Suprapubic skin (tissue), 4 donors: ENCODE results near the gene DOK6. TPM values are rescaled to one million over a fixed set of nuclear protein-coding genes. Genes with fewer than 3 reads are reported as not detected.

Experiments used
- DNase-seq, 2 donors: peaks; one replicate each; pipeline ENCODE4 v3.0.0-alpha.2; 2019; ENCODE audit warnings: low spot score in 2 of 2
- H3K27ac ChIP-seq: fragments of 200-600 bp; sonication (generic); one replicate; pipeline ENCODE4 v1.5.1; 2019
- H3K27me3 ChIP-seq: fragments of 200-600 bp; sonication (generic); one replicate; pipeline ENCODE4 v1.5.1; 2019
- H3K36me3 ChIP-seq: fragments of 200-600 bp; sonication (generic); one replicate; pipeline ENCODE4 v1.5.1; 2019
- H3K4me1 ChIP-seq: fragments of 200-600 bp; sonication (generic); one replicate; pipeline ENCODE4 v1.5.1; 2019
- H3K4me3 ChIP-seq: fragments of 200-600 bp; sonication (generic); one replicate; pipeline ENCODE4 v1.5.1; 2019; ENCODE audit warnings: mild to moderate bottlenecking
- H3K9me3 ChIP-seq: fragments of 200-600 bp; sonication (generic); one replicate; pipeline ENCODE4 v1.5.1; 2019
- CTCF ChIP-seq, 2 donors: fragments of 200-600 bp in 1 of 2; fragments of 450-650 bp in 1 of 2; sonication (generic) in 1 of 2; IDR thresholded peaks; one replicate each; pipeline ENCODE4 v1.5.1; 2016 to 2019; ENCODE audit warnings: antibody characterized with exemption in 2 of 2, mild to moderate bottlenecking in 1 of 2, moderate library complexity in 1 of 2
- EP300 ChIP-seq: sonication (generic); formaldehyde crosslinking; IDR thresholded peaks from one replicate; pipeline ENCODE4 v1.6.1; 2017; ENCODE audit warnings: antibody characterized with exemption
- POLR2A ChIP-seq, 2 donors: fragments of 450-650 bp; IDR thresholded peaks; one replicate each; pipeline ENCODE4 v1.6.1; 2017; ENCODE audit warnings: antibody characterized with exemption in 2 of 2, mild to moderate bottlenecking in 2 of 2, moderate library complexity in 2 of 2
- POLR2AphosphoS5 ChIP-seq, 3 donors: sonication (generic); formaldehyde crosslinking; IDR thresholded peaks; one replicate each; pipeline ENCODE4 v1.6.1; 2017; ENCODE audit warnings: antibody characterized with exemption in 3 of 3
- WGBS: methylation state at CpG from one replicate; pipeline ENCODE4 v1.1.5; 2018; 5-methylcytosine and 5-hydroxymethylcytosine counted together
- total RNA-seq, 4 donors: library from RNA; depleted of rRNA; stranded (reverse); fragments of >200 nt; gene quantifications; one replicate each; pipeline ENCODE4 v1.1.0, GENCODE V29; 2016

Gene DOK6
- total RNA-seq, 4 donors from 2014 or later: 0.21 to 0.80 (median 0.42) TPM; not detected in 1

- WGBS: 74% methylated on average over 6 of the region's 6 CpGs
- Histone ChIP-seq H3K27ac (no peak overlapping the region), H3K4me3 (no peak overlapping the region), H3K27me3 (no peaks in the 10 kb centered on the region), H3K36me3 (no peaks in the 10 kb centered on the region), H3K9me3 (no peaks in the 10 kb centered on the region), H3K4me1 (no peaks in the 10 kb centered on the region)
- TF ChIP-seq POLR2AphosphoS5 (IDR thresholded peaks at IDR 0.05) (no peak), POLR2A (IDR thresholded peaks at IDR 0.05) (no peak), EP300 (no peak), CTCF (IDR thresholded peaks at IDR 0.05) (no peak)
- DNase-seq: no peak
Measured at GRCh38 chr18:69487488-69488394, 87.1 kb downstream of the DOK6 start.

DNA sequence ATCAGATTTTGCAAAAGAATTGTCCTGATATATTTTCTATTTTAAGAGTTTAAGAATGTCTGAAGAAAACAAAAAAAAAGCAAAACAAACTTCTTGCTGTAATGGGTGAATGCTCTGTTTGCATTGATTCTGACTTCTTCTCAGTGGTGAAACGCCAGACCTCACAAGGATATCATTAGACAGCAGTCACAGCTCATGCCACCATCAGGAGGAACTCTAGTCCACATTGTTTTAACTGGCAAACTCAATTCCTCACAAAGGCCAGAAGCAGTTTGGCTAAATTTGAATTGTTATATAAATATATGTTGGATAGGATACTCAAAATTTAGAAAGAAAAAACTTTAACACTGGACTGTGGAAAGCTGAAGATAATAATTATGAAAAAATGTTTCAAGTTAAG, 89.4 kb downstream of the DOK6 start:
- Histone ChIP-seq H3K27me3 (no peaks in the 10 kb centered on the region), H3K4me1 (no peaks in the 10 kb centered on the region), H3K9me3 (no peaks in the 10 kb centered on the region), H3K27ac (no peak overlapping the region), H3K4me3 (no peak overlapping the region), H3K36me3 (no peaks in the 10 kb centered on the region)
- DNase-seq: no peak
- WGBS: 59% methylated on average over 1 of the region's 1 CpG
- TF ChIP-seq EP300 (no peak), CTCF (IDR thresholded peaks at IDR 0.05) (no peak), POLR2AphosphoS5 (IDR thresholded peaks at IDR 0.05) (no peak), POLR2A (IDR thresholded peaks at IDR 0.05) (no peak)

- no peak overlapping the region for H3K4me3 ChIP-seq
- no peak for TF ChIP-seq EP300
- no peak for TF ChIP-seq POLR2A (IDR thresholded peaks at IDR 0.05)
- no peak for TF ChIP-seq CTCF (IDR thresholded peaks at IDR 0.05)
- no peak for TF ChIP-seq POLR2AphosphoS5 (IDR thresholded peaks at IDR 0.05)
- H3K27ac ChIP-seq: no peak overlapping the region
- no peak for DNase-seq
- H3K27me3 ChIP-seq: no peaks in the 10 kb centered on the region
- WGBS: 55% methylated on average over 4 of the region's 4 CpGs
- no peaks in the 10 kb centered on the region for H3K9me3 ChIP-seq
- no peaks in the 10 kb centered on the region for H3K4me1 ChIP-seq
- no peaks in the 10 kb centered on the region for H3K36me3 ChIP-seq
Measured at GRCh38 chr18:69490813-69491212, 90.1 kb downstream of the DOK6 start.

GRCh38 chr18:69491576-69491975, 90.9 kb downstream of the DOK6 start:
- no peaks in the 10 kb centered on the region for H3K9me3 ChIP-seq
- no peak overlapping the region for H3K4me3 ChIP-seq
- H3K27ac ChIP-seq: no peak overlapping the region
- DNase-seq: no peak
- WGBS: 87% methylated on average over 2 of the region's 2 CpGs
- no peak for TF ChIP-seq EP300
- no peak for TF ChIP-seq POLR2A (IDR thresholded peaks at IDR 0.05)
- no peak for TF ChIP-seq POLR2AphosphoS5 (IDR thresholded peaks at IDR 0.05)
- TF ChIP-seq CTCF (IDR thresholded peaks at IDR 0.05): no peak
- H3K36me3 ChIP-seq: no peaks in the 10 kb centered on the region
- no peaks in the 10 kb centered on the region for H3K4me1 ChIP-seq
- H3K27me3 ChIP-seq: no peaks in the 10 kb centered on the region

GRCh38 chr18:69492861-69493260, 92.2 kb downstream of the DOK6 start:
- Histone ChIP-seq H3K36me3 (no peaks in the 10 kb centered on the region), H3K4me1 (no peaks in the 10 kb centered on the region), H3K27me3 (no peaks in the 10 kb centered on the region), H3K27ac (no peak overlapping the region), H3K4me3 (no peak overlapping the region), H3K9me3 (no peaks in the 10 kb centered on the region)
- WGBS: 88% methylated on average over 2 of the region's 2 CpGs
- TF ChIP-seq POLR2AphosphoS5 (IDR thresholded peaks at IDR 0.05): no peak
- TF ChIP-seq POLR2A (IDR thresholded peaks at IDR 0.05): no peak
- TF ChIP-seq EP300: no peak
- TF ChIP-seq CTCF (IDR thresholded peaks at IDR 0.05): no peak
- no peak for DNase-seq
